GM12801 (cell line): ENCODE data around the gene LY6G6F.

Source experiments
- TF ChIP-seq, protein P1 (sequence below): IDR thresholded peaks from one replicate; pipeline ENCODE4 v1.5.1; 2011; ENCODE audit warnings: control low read depth; ENCODE audit not compliant: insufficient read length; ENCODE audit errors: extremely low read depth

LY6G6F gene

GRCh38 chr6:31727034-31727716 is 20.5 kb downstream of the LY6G6F start:
- TF ChIP-seq, protein P1, sequence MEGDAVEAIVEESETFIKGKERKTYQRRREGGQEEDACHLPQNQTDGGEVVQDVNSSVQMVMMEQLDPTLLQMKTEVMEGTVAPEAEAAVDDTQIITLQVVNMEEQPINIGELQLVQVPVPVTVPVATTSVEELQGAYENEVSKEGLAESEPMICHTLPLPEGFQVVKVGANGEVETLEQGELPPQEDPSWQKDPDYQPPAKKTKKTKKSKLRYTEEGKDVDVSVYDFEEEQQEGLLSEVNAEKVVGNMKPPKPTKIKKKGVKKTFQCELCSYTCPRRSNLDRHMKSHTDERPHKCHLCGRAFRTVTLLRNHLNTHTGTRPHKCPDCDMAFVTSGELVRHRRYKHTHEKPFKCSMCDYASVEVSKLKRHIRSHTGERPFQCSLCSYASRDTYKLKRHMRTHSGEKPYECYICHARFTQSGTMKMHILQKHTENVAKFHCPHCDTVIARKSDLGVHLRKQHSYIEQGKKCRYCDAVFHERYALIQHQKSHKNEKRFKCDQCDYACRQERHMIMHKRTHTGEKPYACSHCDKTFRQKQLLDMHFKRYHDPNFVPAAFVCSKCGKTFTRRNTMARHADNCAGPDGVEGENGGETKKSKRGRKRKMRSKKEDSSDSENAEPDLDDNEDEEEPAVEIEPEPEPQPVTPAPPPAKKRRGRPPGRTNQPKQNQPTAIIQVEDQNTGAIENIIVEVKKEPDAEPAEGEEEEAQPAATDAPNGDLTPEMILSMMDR, result no peak

DNA sequence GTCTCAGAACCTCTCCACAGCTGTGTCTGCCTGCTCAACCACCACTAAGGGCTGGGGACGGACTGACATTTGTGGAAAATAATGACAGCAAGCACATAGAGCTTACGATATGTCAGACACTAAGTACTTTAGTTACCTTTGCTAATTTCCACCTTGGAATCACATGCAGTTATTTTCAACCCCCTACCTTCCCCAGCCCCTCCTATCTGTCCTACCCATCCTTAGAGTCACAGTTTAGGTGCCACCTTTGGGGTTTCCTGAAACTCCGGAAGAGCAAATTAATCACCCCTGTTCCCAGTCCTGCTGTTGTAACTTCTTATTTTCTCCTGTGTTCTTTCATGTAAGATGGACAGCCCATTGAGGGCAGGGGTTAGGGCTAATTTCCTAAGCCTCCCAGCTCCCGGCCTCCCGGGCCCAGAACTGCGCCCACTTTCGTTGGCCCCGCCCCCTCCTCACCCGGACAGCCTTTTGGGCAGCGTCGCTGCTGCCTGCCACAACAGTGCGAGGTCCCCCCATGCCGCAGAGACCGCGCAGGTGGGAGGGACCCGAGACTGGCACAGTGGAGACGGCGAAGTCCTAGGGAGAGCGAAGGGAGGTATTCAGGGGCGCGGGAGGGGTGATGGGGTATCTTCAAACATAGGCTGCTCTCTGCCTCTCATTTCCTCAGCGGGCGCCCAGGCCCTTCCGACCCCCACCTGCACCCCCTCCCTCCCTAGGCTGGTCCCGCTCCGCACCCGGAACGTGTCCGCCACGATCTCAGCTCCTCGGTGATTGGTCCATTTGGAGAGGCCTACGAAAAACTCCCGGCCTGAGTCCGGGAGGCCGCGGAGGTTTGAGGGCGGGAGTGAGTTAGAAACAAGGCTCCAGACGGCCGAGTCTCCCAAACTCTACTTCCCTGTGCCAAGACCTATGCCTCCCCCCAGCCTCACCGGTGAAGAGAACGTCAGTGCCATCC is 21.3 kb downstream of the LY6G6F start:
- TF ChIP-seq, protein P1, result no peak

- TF ChIP-seq, protein P1, result no peak
Observed at GRCh38 chr6:31728767-31729514, 22.3 kb downstream of the LY6G6F start, which contains the start of gene DDAH2. Gene DDAH2, minus strand, starts transcription at chr6:31729299. Its CDS starts 138 bp downstream, at chr6:31729161.

- TF ChIP-seq, protein P1, result no peak
Observed at GRCh38 chr6:31729515-31729978, 22.9 kb downstream of the LY6G6F start.

DNA sequence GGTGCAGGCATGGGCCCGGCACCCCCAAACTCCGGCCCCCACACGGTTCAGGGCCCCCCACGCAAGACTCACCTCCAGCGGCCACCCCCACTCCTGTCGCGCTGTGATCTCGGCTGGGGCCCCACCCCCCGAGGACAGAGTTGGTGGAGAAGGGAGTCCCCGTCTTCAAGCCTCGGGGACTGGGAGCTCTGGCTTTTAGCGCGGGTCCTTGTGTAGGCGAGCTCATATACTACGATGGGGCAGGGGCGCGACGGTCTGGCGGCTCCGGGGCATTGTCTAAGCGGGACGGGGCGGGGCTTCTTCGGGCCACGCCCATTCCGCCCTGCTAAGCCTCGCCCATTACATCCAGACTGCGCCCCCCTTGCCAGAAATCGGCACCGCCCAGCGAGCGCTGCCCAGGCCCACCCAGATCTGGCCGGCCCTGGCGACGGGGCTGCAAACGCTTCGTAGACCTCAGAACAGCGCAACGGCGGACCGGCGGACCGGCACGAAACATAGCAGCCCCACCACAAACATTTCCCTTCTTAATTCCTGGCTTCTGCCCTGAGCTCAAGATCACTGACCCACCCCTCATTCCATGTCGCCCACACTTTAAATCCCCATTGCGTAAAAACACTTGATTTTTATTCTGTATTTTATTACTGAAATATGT is 23.4 kb downstream of the LY6G6F start:
- TF ChIP-seq, protein P1, result no peak

DNA sequence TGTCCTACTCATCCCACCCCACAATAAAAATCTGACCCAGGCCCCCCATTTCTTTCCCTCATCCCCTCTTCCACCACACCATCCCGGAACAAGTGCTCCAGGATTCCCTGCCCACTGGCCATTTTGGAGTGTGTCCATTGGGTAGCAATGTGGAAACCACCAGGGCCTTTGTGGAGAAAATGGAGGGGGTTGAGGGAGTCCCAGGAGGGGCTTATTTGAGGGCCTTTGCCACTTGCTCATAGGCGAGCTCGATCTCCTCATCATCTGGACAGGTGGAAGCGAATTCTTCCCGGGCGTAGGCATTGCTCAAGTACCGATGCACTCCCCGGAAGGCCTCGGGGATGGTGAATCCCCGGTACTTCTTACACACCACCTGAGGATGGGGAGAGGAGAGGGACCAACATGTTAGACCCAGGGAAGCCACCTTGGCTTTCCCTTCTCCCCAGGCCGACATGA is 24.0 kb downstream of the LY6G6F start:
- TF ChIP-seq, protein P1, result no peak

DNA sequence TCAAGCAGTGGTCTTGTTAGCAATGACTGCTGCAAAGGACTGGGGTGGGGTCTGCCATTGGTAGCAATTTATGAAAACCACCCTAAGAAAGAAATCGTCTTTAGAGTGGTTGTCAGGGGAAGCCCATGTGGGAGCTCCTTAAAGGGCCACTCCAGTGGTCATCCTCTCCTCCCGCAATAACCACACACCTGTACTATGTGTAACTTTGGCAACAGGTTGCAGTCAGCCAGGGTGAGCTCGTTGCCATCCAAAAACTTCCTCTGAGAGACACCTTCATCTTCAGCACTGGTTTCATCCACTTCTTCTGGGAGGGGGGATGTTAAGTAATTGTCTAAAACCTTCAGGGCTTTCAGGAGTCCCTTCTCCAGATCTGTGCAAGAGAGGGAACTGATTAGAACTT is 25.4 kb downstream of the LY6G6F start:
- TF ChIP-seq, protein P1, result no peak
